SU-DHL-6 (cell line): Measurements from ENCODE around the gene CAPN12.

Experiments
- H2AFZ ChIP-seq: fragments of 200-600 bp; sonication (generic); 2 replicates; pipeline ENCODE4 v1.6.1; 2014; ENCODE audit warnings: low read depth, mild to moderate bottlenecking, moderate library complexity, mixed read lengths, antibody characterized with exemption, low read length; ENCODE audit not compliant: severe bottlenecking
- H3F3A ChIP-seq: fragments of 200-600 bp; shearing (Covaris generic); 2 replicates; pipeline ENCODE4 v1.6.0; 2016; ENCODE audit warnings: antibody characterized with exemption, mild to moderate bottlenecking; ENCODE audit not compliant: insufficient read depth
- H3K27ac ChIP-seq: fragments of 200-600 bp; sonication (generic); 2 replicates; pipeline ENCODE4 v1.5.1; 2016; ENCODE audit warnings: low read depth, mild to moderate bottlenecking, low read length, moderate library complexity, mixed read lengths
- H3K27me3 ChIP-seq: fragments of 200-600 bp; sonication (generic), shearing (Covaris generic); 2 replicates; pipeline ENCODE4 v1.6.0; 2014; ENCODE audit warnings: mild to moderate bottlenecking, low read length
- H3K36me3 ChIP-seq: fragments of 200-600 bp; sonication (generic); 2 replicates; pipeline ENCODE4 v1.6.1; 2014; ENCODE audit warnings: mild to moderate bottlenecking, low read length, mixed read lengths
- H3K4me2 ChIP-seq: fragments of 300-600, 200-600 bp; shearing (Covaris generic), sonication (generic); 2 replicates; pipeline ENCODE4 v1.6.0; 2014; ENCODE audit warnings: low read length, low read depth, mild to moderate bottlenecking; ENCODE audit not compliant: poor library complexity, severe bottlenecking
- H3K4me3 ChIP-seq: fragments of 200-600 bp; sonication (generic); 2 replicates; pipeline ENCODE4 v1.5.1; 2014; ENCODE audit warnings: antibody characterized with exemption, low read length, mild to moderate bottlenecking, mixed read lengths; ENCODE audit not compliant: insufficient read depth, poor library complexity, severe bottlenecking
- H3K79me2 ChIP-seq: fragments of 200-600 bp; sonication (generic); 2 replicates; pipeline ENCODE4 v1.6.1; 2014; ENCODE audit warnings: mild to moderate bottlenecking, low read length, moderate library complexity; ENCODE audit not compliant: insufficient read depth
- H3K9ac ChIP-seq: fragments of 200-600 bp; sonication (generic); 2 replicates; pipeline ENCODE4 v1.7.0; 2014; ENCODE audit warnings: mild to moderate bottlenecking, low read length
- H3K9me2 ChIP-seq: fragments of 200-600 bp; sonication (generic); replicated peaks from 2 replicates; pipeline ENCODE4 v1.6.1; 2014; ENCODE audit warnings: low read length; ENCODE audit not compliant: insufficient read depth
- H3K9me3 ChIP-seq: fragments of 200-600 bp; sonication (generic); 2 replicates; pipeline ENCODE4 v1.6.1; 2014; ENCODE audit warnings: low read length, mixed read lengths; ENCODE audit not compliant: insufficient read depth
- H4K20me1 ChIP-seq: fragments of 200-600 bp; sonication (generic); 2 replicates; pipeline ENCODE4 v1.6.1; 2014; ENCODE audit warnings: low read depth, mild to moderate bottlenecking, antibody characterized with exemption, low read length, moderate library complexity, mixed read lengths
- EZH2phosphoT487 ChIP-seq: fragments of 200-600 bp; sonication (generic), shearing (Covaris generic); conservative IDR thresholded peaks from 2 replicates; pipeline ENCODE4 v1.6.1; 2018; ENCODE audit warnings: mild to moderate bottlenecking, antibody characterized with exemption, low read length, moderate library complexity, mixed read lengths
- TF ChIP-seq, protein P1 (sequence below): fragments of 200-600 bp; sonication (generic); IDR thresholded peaks from one replicate; pipeline ENCODE4 v1.5.1; 2017; ENCODE audit warnings: antibody characterized with exemption, mild to moderate bottlenecking, low read length, moderate library complexity; ENCODE audit not compliant: insufficient read depth, poor library complexity, severe bottlenecking

The CAPN12 gene

DNA sequence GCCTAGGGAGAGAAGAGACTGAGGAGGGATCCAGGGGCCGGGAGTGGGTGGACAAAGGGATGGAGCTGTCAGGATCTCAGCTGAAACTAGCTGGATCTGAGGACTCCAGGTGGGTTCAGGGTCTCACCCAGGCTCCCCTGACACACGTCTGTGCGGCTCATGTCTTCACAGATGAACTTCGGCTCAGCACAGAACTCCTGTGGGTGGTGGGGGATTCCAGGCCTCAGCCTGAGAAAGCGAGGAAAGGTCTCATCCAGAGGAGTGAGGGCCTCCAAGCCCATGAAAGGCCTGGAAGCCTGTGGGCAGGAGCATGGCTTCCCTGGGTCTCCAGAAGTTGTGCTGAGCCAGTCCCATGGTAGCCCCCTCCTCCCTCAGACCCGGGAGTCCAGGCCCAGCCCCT, 1.4 kb downstream of the CAPN12 start:
- Histone ChIP-seq H3K79me2 (no peaks in the 10 kb centered on the region), H3K4me2 (no peak overlapping the region)

DNA sequence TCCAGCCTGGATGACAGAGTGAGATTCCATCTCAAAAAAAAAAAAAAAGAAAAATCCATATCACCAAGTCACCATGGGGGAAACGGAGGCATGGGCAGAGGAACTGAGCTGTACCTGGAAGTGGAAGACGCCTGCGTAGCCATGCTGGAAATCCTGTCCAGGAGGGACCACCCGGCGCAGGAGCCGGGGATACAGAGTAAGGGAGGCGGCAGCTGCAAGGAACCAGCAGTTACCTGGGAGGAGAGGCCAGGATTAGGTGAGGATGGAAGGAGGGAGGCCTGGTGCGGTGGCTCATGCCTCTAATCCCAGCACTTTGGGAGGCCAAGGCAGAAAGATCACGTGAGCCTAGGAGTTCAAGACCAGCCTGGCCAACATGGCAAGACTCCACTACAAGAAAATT, 2.0 kb downstream of the CAPN12 start:
- Histone ChIP-seq H3K27me3 (no peaks in the 10 kb centered on the region), H2AFZ (no peak overlapping the region), H3K4me2 (no peak overlapping the region), H3K27ac (no peak overlapping the region), H3K4me3 (no peak overlapping the region), H3K9ac (no peak overlapping the region), H3K79me2 (no peaks in the 10 kb centered on the region), H3F3A (no peaks in the 10 kb centered on the region), H3K9me3 (no peaks in the 10 kb centered on the region), H3K36me3 (no peaks in the 10 kb centered on the region), H4K20me1 (no peaks in the 10 kb centered on the region), H3K9me2 (no peaks in the 10 kb centered on the region)
- no peak for TF ChIP-seq EZH2phosphoT487
- TF ChIP-seq, protein P1, sequence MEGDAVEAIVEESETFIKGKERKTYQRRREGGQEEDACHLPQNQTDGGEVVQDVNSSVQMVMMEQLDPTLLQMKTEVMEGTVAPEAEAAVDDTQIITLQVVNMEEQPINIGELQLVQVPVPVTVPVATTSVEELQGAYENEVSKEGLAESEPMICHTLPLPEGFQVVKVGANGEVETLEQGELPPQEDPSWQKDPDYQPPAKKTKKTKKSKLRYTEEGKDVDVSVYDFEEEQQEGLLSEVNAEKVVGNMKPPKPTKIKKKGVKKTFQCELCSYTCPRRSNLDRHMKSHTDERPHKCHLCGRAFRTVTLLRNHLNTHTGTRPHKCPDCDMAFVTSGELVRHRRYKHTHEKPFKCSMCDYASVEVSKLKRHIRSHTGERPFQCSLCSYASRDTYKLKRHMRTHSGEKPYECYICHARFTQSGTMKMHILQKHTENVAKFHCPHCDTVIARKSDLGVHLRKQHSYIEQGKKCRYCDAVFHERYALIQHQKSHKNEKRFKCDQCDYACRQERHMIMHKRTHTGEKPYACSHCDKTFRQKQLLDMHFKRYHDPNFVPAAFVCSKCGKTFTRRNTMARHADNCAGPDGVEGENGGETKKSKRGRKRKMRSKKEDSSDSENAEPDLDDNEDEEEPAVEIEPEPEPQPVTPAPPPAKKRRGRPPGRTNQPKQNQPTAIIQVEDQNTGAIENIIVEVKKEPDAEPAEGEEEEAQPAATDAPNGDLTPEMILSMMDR, result no peak

More for the DNA sequence above, 1.4 kb downstream of the CAPN12 start:
- Histone ChIP-seq H3F3A (no peaks in the 10 kb centered on the region), H3K4me3 (no peak overlapping the region), H4K20me1 (no peaks in the 10 kb centered on the region), H3K9me2 (no peaks in the 10 kb centered on the region), H3K36me3 (no peaks in the 10 kb centered on the region), H3K27me3 (no peaks in the 10 kb centered on the region), H3K27ac (no peak overlapping the region), H2AFZ (no peak overlapping the region), H3K9me3 (no peaks in the 10 kb centered on the region), H3K9ac (no peak overlapping the region)
- TF ChIP-seq, protein P1, result no peak
- TF ChIP-seq EZH2phosphoT487, result no peak

DNA sequence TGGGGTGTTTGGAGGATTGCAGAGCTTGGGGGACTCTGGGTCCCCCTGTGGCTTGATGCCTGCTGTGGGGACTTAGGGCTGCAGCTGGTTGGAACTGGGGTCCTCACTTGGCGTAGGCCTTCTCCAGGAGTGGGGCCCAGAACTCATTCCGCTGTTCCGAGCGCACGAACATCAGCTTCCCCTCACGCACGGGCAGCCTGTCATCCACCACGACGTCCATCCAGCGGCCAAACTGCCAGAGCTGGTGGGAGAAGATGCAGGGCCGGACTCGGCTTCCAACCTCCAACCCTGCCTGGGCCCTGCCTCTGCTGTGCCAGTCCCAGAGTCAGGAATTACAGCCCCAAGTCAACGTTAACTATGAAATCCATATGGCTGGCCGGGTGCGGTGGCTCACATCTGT, 2.6 kb downstream of the CAPN12 start:
- H3K9me2 ChIP-seq, result no peaks in the 10 kb centered on the region
- H3K27ac ChIP-seq, result no peak overlapping the region
- H3K36me3 ChIP-seq, result no peaks in the 10 kb centered on the region
- TF ChIP-seq EZH2phosphoT487, result no peak
- TF ChIP-seq, protein P1, result no peak
- H3K27me3 ChIP-seq, result no peaks in the 10 kb centered on the region
- no peaks in the 10 kb centered on the region for H3K79me2 ChIP-seq
- no peaks in the 10 kb centered on the region for H3K9me3 ChIP-seq
- H2AFZ ChIP-seq, result no peak overlapping the region
- no peaks in the 10 kb centered on the region for H4K20me1 ChIP-seq
- no peak overlapping the region for H3K9ac ChIP-seq
- no peak overlapping the region for H3K4me2 ChIP-seq
- no peaks in the 10 kb centered on the region for H3F3A ChIP-seq
- no peak overlapping the region for H3K4me3 ChIP-seq

DNA sequence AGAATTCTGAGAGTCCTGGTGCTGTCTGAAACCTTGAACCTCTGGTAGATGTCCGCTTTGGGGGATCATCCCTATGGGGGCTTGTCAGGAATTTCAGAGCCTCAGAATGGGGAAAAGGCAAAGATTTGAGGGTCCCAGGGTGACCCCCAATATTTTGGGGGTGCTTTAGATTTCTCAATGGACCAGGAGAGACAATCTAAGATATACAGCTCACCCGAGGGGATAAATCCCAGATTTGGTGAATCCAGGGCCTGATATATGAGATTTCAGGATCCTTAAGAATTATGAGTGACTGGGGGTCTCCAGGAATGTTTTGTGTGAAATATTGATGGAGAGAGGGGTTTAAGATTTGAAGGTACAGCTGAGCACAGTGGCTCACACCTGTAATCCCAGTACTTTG, 3.3 kb downstream of the CAPN12 start:
- Histone ChIP-seq H4K20me1 (no peaks in the 10 kb centered on the region), H3K79me2 (no peaks in the 10 kb centered on the region), H3K9me3 (no peaks in the 10 kb centered on the region), H2AFZ (no peak overlapping the region), H3K9ac (no peak overlapping the region), H3K4me3 (no peak overlapping the region), H3F3A (no peaks in the 10 kb centered on the region), H3K36me3 (no peaks in the 10 kb centered on the region), H3K27ac (no peak overlapping the region), H3K9me2 (no peaks in the 10 kb centered on the region), H3K4me2 (no peak overlapping the region), H3K27me3 (no peaks in the 10 kb centered on the region)
- TF ChIP-seq EZH2phosphoT487, result no peak
